ENCODE results near the gene KRTAP10-3.

Gene KRTAP10-3

DNA sequence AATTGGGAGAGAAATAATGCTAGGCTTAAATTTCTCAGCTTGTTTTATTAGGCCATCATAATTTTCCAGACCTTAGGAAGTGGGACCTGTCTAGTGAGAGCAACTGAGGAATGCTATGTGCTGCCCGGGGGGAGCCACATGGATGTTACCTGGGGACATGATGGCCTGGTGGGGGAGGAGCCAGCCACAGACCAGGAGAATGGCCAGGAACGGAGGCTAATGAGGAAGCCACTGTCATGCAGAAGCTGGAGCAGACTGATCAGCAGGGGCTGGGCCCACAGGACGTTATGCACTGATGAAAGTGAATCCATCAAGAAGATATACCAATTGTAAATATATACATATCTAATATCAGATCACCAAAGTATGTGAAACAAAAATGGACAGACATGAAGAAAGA is 14.0 kb downstream of the KRTAP10-3 start:
- no peak for DNase-seq

GRCh38 chr21:44542716-44543115 is 15.9 kb downstream of the KRTAP10-3 start:
- DNase-seq: no peak

DNA sequence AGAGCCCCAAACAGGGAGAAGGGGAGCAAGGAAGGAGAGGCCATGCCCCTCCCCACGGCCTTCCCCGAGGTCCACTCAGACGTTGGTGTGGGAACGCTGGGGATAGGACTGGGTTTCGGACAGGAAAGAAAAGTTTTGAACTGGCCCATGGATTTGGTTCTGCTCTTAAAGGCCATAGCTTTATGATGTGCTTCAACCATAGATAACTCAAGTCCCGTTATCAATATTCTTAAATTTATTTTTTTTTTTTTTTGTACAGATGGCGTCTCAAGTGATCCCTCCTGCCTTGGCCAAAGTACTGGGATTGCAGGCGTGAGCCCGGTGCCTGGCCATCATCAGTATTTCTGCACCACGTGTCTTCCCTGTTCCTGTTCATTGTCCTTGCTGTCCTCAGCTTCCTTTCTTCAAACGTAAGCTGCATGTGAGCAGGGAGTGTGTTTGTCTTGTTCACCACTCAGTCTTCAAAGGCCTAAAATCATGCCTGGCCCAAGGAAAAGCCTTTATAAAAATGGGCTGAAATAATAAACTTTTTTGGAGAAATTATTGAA is 17.8 kb downstream of the KRTAP10-3 start:
- DNase-seq: no peak

- DNase-seq: no peak
These were observed 18.5 kb downstream of the KRTAP10-3 start, which contains the start of gene KRTAP10-1 for GRCh38 chr21:44539991-44540666. TSS of gene KRTAP10-1 (minus strand) at chr21:44540195. CDS start at chr21:44540150, 45 bp downstream.

DNA sequence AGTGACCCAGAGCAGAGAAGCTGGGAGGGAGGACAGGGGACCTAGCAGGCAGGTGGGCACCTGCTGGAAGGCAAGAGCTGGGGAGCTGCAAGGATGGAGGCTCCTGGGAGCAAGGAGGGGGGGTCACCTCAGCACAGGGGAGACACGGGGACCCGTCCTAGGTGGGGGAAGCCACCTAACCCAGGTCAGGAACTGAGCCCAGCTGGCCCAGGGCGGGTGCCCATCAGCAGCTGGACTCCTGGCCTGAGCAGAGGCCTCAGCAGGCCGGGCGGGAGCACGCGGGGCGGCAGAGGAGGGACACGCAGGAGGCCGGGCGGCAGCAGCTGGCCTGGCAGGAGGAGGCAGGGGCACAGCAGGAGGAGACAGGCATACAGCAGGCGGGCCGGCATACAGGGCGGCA is 19.5 kb downstream of the KRTAP10-3 start:
- DNase-seq: no peak

GRCh38 chr21:44537930-44538911 is 20.4 kb downstream of the KRTAP10-3 start:
- DNase-seq: no peak

DNA sequence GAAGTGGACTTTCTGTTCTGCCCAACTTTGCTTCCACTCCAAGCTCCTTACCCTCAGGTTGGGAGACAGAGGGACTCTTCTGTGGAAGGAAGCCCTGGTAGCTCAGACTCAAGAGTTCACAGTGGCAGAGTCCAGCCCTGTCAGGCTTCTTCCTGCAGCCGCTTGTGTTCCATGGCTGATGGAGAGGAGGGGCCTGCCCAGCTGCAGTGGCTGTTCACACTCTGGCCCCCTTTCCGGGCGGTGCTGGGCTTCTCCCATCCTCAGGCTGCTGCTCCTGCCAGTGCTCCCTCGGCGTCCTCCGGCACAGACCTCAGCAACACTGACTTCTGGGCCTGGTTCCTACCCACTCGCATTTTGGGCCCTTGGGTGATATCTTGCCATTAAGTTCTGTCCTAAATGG is 22.6 kb downstream of the KRTAP10-3 start:
- no peak for DNase-seq

DNA sequence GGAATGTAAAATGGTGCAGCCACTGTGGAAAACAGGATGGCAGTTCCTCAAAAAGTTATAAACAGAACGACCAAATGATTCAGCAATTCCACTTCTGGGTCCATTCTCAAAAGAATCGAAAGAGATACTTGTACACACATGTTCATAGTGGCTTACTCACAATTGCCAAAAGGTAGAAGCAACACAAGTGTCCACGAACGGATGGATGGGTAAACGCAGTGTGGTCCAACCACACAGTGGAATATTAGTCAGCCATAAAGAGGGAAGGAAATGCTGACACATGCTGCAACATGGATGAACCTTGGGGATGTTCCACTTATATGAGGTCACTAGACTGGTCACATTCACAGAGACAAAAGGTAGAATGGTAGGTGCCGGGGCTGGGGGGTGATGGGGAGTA is 23.9 kb downstream of the KRTAP10-3 start:
- DNase-seq: no peak

GRCh38 chr21:44533891-44534627 is 24.5 kb downstream of the KRTAP10-3 start:
- peak; percentile 15 for DNase-seq

DNA sequence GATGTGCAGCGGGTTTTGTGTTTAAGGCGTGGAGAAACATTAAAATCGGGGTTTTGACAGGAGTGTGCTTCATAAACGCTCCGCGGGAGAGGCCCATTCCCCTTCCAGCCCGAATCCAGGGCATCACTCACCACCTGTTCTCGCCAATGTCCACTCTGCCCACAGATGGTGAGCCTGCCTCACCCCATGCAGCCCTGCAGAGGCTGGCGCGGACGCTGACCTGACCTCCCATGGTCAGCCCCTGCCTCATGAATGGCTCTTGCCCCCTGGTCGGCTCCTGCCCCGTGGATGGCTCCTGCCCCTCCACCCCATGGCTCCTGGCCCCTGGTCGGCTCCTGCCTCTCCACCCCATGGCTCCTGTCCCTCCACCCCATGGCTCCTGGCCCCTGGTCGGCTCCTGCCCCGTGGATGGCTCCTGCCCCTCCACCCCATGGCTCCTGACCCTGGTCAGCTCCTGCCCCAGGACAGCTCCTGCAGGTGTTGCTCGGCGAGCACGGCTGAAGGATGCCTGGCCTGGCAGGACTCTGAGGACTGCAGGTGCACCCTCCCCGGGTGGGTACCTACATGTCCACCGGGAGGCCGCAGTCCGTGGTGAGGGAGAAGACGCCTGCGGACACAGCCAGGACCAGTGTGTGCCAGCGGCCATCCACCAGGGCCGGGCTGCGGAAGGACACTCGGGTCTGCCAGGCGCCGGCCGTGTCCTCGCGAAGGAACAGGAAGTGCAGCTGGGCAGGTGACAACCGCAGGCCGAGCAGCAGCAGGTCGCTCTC is 25.3 kb downstream of the KRTAP10-3 start:
- DNase-seq: no peak

- DNase-seq: no peak
These were observed 25.9 kb downstream of the KRTAP10-3 start for GRCh38 chr21:44532712-44533111.

GRCh38 chr21:44531606-44532564 is 26.7 kb downstream of the KRTAP10-3 start:
- DNase-seq: no peak

- no peak for DNase-seq
These were observed 27.5 kb downstream of the KRTAP10-3 start for GRCh38 chr21:44530903-44531605.

- DNase-seq: no peak
These were observed 28.2 kb downstream of the KRTAP10-3 start for GRCh38 chr21:44530221-44530902.

DNA sequence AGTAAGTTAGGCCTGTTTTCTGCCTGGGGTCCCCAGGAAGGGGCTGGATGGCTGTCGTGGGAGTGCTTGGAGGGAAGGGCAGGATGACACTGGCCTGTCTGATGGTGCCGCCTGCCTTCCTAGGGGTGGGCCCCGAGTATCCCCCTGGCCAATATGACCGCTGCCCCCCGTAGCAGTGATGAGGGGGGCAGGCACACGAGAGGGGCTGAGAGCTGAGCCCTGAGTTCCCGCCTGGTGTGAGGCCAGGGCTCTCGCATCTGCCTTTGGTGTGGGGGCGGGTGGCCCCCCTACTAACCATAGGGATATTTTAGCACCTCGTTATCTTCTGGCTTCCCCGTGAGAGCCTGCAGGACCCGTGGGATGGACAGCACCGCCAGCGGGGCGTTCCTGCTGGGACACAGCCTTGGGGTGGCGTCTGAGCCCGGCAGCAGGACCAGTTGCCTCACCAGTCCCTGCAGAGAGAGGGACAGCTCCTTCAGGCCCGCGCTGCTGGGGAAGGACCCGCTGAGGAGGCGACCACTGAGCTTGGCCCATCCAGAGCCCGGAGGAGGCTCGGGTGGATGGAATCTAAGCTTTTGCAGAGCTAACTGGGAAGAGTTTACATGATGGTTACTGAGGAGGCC is 29.0 kb downstream of the KRTAP10-3 start:
- no peak for DNase-seq

GRCh38 chr21:44529011-44529421 is 29.6 kb downstream of the KRTAP10-3 start:
- no peak for DNase-seq

GRCh38 chr21:44528634-44528995 is 30.0 kb downstream of the KRTAP10-3 start:
- DNase-seq: no peak

DNA sequence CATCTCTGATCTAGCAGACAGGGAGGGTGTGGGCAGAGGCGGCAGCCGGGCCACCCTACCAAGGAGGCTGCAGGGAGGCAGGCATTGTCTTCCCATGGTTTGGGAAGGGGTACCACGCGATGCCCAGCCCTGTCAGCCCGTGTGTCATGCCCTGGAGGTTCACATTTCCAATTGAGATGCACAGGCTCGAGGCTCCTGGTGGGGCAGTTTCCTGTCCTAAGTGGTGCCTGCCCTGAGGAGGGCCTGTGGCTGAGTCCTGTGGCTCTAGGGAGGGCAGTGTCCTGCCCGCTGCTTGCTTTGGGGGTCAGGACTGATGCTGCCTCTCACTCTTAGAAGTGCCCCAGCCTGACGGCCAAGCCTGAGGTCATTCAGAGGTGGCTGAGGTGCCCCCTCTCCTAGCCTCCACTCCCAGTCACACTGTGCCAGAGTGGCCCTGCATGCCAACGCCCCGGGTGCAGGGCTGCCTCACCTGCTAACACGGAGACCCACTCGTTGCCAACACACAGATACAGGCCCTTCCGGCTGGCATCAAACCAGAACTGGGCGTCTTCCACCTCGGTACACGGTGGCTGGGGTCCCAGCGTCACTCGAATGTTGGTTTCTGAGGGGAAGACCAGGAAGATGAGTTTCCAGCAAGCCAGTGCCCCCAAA is 30.5 kb downstream of the KRTAP10-3 start:
- DNase-seq: no peak

All from hematopoietic multipotent progenitor cell treated with erythropoietin and hydrocortisone succinate and interleukin-3 and kit ligand, for 4 days (in vitro differentiated cells).